H1 (cell line): Measurements from ENCODE around the gene RPS27. TPM values are rescaled to one million over a fixed set of nuclear protein-coding genes. Genes with fewer than 3 reads are reported as not detected.
"Not testable (repeated sequence)": the region's sequence is repeated elsewhere in the genome, so short reads cannot be mapped to it uniquely, and the experiment has no call there.

Experiments used
- CTCF ChIA-PET: fragments of 300-600 bp; sonication (Branson Sonifier 250); formaldehyde crosslinking; loops from one replicate; lab custom pipeline; 2021; ENCODE audit not compliant: partially characterized antibody; lab: Charles Lee
- POLR2A ChIA-PET: fragments of 300-600 bp; sonication (Branson Sonifier 250); formaldehyde crosslinking; loops from one replicate; lab custom pipeline; 2021; ENCODE audit warnings: inconsistent platforms; ENCODE audit not compliant: partially characterized antibody; lab: Charles Lee
- DNase-seq, 2 experiments: peaks; one replicate each; pipeline versions ENCODE4 v3.0.0 to v3.0.0-alpha.2; 2010 to 2022; ENCODE audit warnings: low spot score in 2 of 2, low read depth in 1 of 2, mixed read lengths in 1 of 2
- FAIRE-seq: peaks from 2 replicates; lab custom pipeline; 2011; peaks lifted over from hg19 to GRCh38; lab: Jason Lieb, UNC
- H2AFZ ChIP-seq: 2 replicates; pipeline ENCODE4 v1.8.1; 2012; ENCODE audit warnings: low read length, inconsistent platforms
- H2AK5ac ChIP-seq: 2 replicates; pipeline ENCODE4 v1.6.1; 2013; ENCODE audit warnings: low read depth, low read length
- H2BK120ac ChIP-seq: replicated peaks from 2 replicates; pipeline ENCODE3; 2013; ENCODE audit warnings: low read depth, low read length, inconsistent platforms
- H2BK12ac ChIP-seq: 2 replicates; pipeline ENCODE4 v1.6.1; 2013; ENCODE audit warnings: low read depth, low read length
- H2BK15ac ChIP-seq: 2 replicates; pipeline ENCODE4 v1.6.1; 2013; ENCODE audit warnings: low read length
- H2BK20ac ChIP-seq: 2 replicates; pipeline ENCODE4 v1.6.1; 2013; ENCODE audit warnings: low read length
- H2BK5ac ChIP-seq: 2 replicates; pipeline ENCODE4 v1.6.1; 2013; ENCODE audit warnings: low read depth, low read length
- H3K14ac ChIP-seq: 2 replicates; pipeline ENCODE4 v1.6.1; 2013; ENCODE audit warnings: inconsistent platforms; ENCODE audit not compliant: insufficient read length
- H3K18ac ChIP-seq: 2 replicates; pipeline ENCODE4 v1.6.1; 2013; ENCODE audit warnings: low read length; ENCODE audit errors: extremely low read depth
- H3K23ac ChIP-seq: 2 replicates; pipeline ENCODE4 v1.6.1; 2013; ENCODE audit warnings: inconsistent platforms; ENCODE audit not compliant: insufficient read length
- H3K23me2 ChIP-seq: 2 replicates; pipeline ENCODE4 v1.6.1; 2013; ENCODE audit warnings: low read depth, low read length
- H3K27ac ChIP-seq: 2 replicates; pipeline ENCODE4 v1.6.1; 2011; ENCODE audit warnings: low read depth, low read length, inconsistent platforms
- H3K27me3 ChIP-seq, 4 experiments: replicated peaks in 1 of 4; 1 replicate in 1 of 4; 2 replicates in 3 of 4; pipeline versions ENCODE4 v1.6.1 to v1.8.1; 2011 to 2013; ENCODE audit warnings: low read length in 3 of 4, mild to moderate bottlenecking in 3 of 4, inconsistent platforms in 2 of 4, mixed read lengths in 2 of 4, moderate library complexity in 1 of 4; ENCODE audit not compliant: control insufficient read depth in 3 of 4, insufficient read depth in 3 of 4; ENCODE audit errors: extremely low read depth in 1 of 4
- H3K36me3 ChIP-seq, 4 experiments: 2 replicates each; pipeline versions ENCODE4 v1.6.1 to v1.8.1; 2011 to 2013; ENCODE audit warnings: mild to moderate bottlenecking in 4 of 4, low read length in 3 of 4, moderate library complexity in 2 of 4, control low read depth in 1 of 4, inconsistent platforms in 1 of 4; ENCODE audit not compliant: insufficient read depth in 4 of 4, control insufficient read depth in 2 of 4
- H3K4ac ChIP-seq: replicated peaks from 2 replicates; pipeline ENCODE3; 2013; ENCODE audit warnings: low read length, low read depth, mixed read lengths, inconsistent platforms; ENCODE audit not compliant: insufficient read length
- H3K4me1 ChIP-seq, 4 experiments: replicated peaks in 1 of 4; 1 replicate in 1 of 4; 2 replicates in 3 of 4; pipeline versions ENCODE4 v1.6.1 to v1.8.1; 2011 to 2013; ENCODE audit warnings: low read length in 3 of 4, inconsistent platforms in 2 of 4, mixed read lengths in 1 of 4; ENCODE audit not compliant: insufficient read depth in 4 of 4, control insufficient read depth in 3 of 4
- H3K4me2 ChIP-seq, 2 experiments: 2 replicates each; pipeline versions ENCODE4 v1.6.1 to v1.8.1; 2011 to 2013; ENCODE audit warnings: low read depth in 2 of 2, low read length in 2 of 2, control low read depth in 1 of 2, inconsistent platforms in 1 of 2, mild to moderate bottlenecking in 1 of 2; ENCODE audit not compliant: insufficient read depth in 1 of 2
- H3K4me3 ChIP-seq, 4 experiments: fragments of 200-600, 300-600 bp in 1 of 4; sonication (generic), shearing (Covaris generic), sonication (Bioruptor Twin) in 1 of 4; 2 replicates each; pipeline versions ENCODE4 v1.5.1 to v1.8.1; 2011 to 2016; ENCODE audit warnings: low read length in 4 of 4, low read depth in 3 of 4, control low read depth in 2 of 4, inconsistent platforms in 2 of 4, mild to moderate bottlenecking in 2 of 4, mixed read lengths in 1 of 4, moderate library complexity in 1 of 4; ENCODE audit not compliant: insufficient read depth in 2 of 4; ENCODE audit errors: extremely low read depth in 1 of 4
- H3K56ac ChIP-seq: replicated peaks from 2 replicates; pipeline ENCODE3; 2013; ENCODE audit warnings: low read depth, mild to moderate bottlenecking, mixed read lengths, low read length, inconsistent platforms; ENCODE audit not compliant: insufficient read length
- H3K79me1 ChIP-seq: 2 replicates; pipeline ENCODE4 v1.6.1; 2013; ENCODE audit warnings: low read depth, low read length, control low read depth
- H3K79me2 ChIP-seq, 2 experiments: 2 replicates each; pipeline versions ENCODE4 v1.6.1 to v1.8.1; 2012 to 2013; ENCODE audit warnings: low read length in 2 of 2, mild to moderate bottlenecking in 2 of 2, inconsistent platforms in 1 of 2; ENCODE audit not compliant: insufficient read depth in 2 of 2, control insufficient read depth in 1 of 2
- H3K9ac ChIP-seq, 4 experiments: replicated peaks in 1 of 4; 1 replicate in 1 of 4; 2 replicates in 3 of 4; pipeline versions ENCODE4 v1.6.1 to v1.8.1; 2011 to 2013; ENCODE audit warnings: low read depth in 3 of 4, low read length in 3 of 4, control low read depth in 2 of 4, mild to moderate bottlenecking in 2 of 4, moderate library complexity in 2 of 4, inconsistent platforms in 1 of 4; ENCODE audit errors: extremely low read depth in 1 of 4
- H3K9me3 ChIP-seq, 2 experiments: 2 replicates each; pipeline versions ENCODE4 v1.6.1 to v1.8.1; 2012 to 2013; ENCODE audit warnings: mild to moderate bottlenecking in 2 of 2, moderate library complexity in 2 of 2, control low read depth in 1 of 2, inconsistent platforms in 1 of 2, low read depth in 1 of 2, low read length in 1 of 2, mixed read lengths in 1 of 2; ENCODE audit not compliant: insufficient read depth in 2 of 2
- H4K20me1 ChIP-seq, 2 experiments: replicated peaks in 1 of 2; 2 replicates each; pipeline versions ENCODE3 to v1.8.1; 2011 to 2013; ENCODE audit warnings: inconsistent platforms in 2 of 2, low read length in 2 of 2, mild to moderate bottlenecking in 1 of 2; ENCODE audit not compliant: insufficient read depth in 2 of 2, control insufficient read depth in 1 of 2
- H4K5ac ChIP-seq: 2 replicates; pipeline ENCODE4 v1.6.1; 2013; ENCODE audit warnings: low read length, low read depth, mixed read lengths, inconsistent platforms; ENCODE audit not compliant: insufficient read length
- H4K8ac ChIP-seq: 2 replicates; pipeline ENCODE4 v1.8.0; 2013; ENCODE audit warnings: mild to moderate bottlenecking, moderate library complexity, low read length, inconsistent platforms; ENCODE audit not compliant: insufficient read depth; ENCODE audit errors: extremely low read depth
- H4K91ac ChIP-seq: replicated peaks from 2 replicates; pipeline ENCODE3; 2013; ENCODE audit warnings: low read length, mixed read lengths, inconsistent platforms; ENCODE audit not compliant: insufficient read length
- WGBS, 2 experiments: shearing (Covaris generic) in 1 of 2; methylation state at CpG; one replicate each; pipeline versions ENCODE4 v1.1.6 to v1.1.7; 2013 to 2015; ENCODE audit warnings: low lambda C conversion rate in 2 of 2, mixed read lengths in 2 of 2, inconsistent platforms in 1 of 2, low coverage in 1 of 2, missing lambda C conversion rate in 1 of 2; ENCODE audit not compliant: insufficient replicate concordance in 2 of 2, insufficient coverage in 1 of 2, insufficient read length in 1 of 2; ENCODE audit errors: extremely low coverage in 1 of 2, missing lambda C conversion rate in 1 of 2; 5-methylcytosine and 5-hydroxymethylcytosine counted together
- polyA plus RNA-seq, 7 experiments: library from polyadenylated mRNA; depleted of rRNA in 3 of 7; stranded (reverse) in 5 of 7; unstranded in 2 of 7; fragments of >200 nt in 5 of 7; fragments of 200-250 nt in 2 of 7; gene quantifications; 1 replicate in 5 of 7; 2 replicates in 1 of 7; 4 replicates in 1 of 7; pipeline versions ENCODE4 v1.2.1 to v1.2.3, GENCODE V29; 2011 to 2013; ENCODE audit warnings: missing spikeins in 2 of 7, mixed read lengths in 2 of 7
- total RNA-seq: library from RNA; stranded (reverse); fragmentation: NEBNext Ultra II Directional; extraction: Animal tissue kit (Norgen Biotek cat#: 25700); gene quantifications from 2 replicates; pipeline ENCODE4 v1.2.1, GENCODE V29; 2021

RPS27 gene
- total and polyA plus RNA-seq, 2 of the 8 experiments (the other 6 are each of a cell fraction or from before 2014, with no cell fraction given): 1,810 to 3,155 TPM

- H3K18ac ChIP-seq, H2BK5ac ChIP-seq, H3K4me2 ChIP-seq, H2BK20ac ChIP-seq, H4K91ac ChIP-seq, H3K23ac ChIP-seq, H2BK12ac ChIP-seq, DNase-seq, H3K4me1 ChIP-seq, H3K14ac ChIP-seq, H2BK15ac ChIP-seq, H2BK120ac ChIP-seq, H3K79me2 ChIP-seq, H2AFZ ChIP-seq, H4K8ac ChIP-seq, H3K27ac ChIP-seq, H3K27me3 ChIP-seq, H3K9me3 ChIP-seq, H3K4me3 ChIP-seq, FAIRE-seq, H3K23me2 ChIP-seq, H3K79me1 ChIP-seq, H3K9ac ChIP-seq, CTCF ChIA-PET, H4K5ac ChIP-seq, H2AK5ac ChIP-seq, H3K56ac ChIP-seq, H4K20me1 ChIP-seq, H3K4ac ChIP-seq: not testable (repeated sequence)
- H3K36me3 ChIP-seq: peaks cover 11 to 36% (median 24%) of the 10 kb centered on the region in 4 experiments
- POLR2A ChIA-PET: interaction anchor here (1.1 kb wide), 1 partner anchor 30 kb away, joined by 5 read pairs; no protein-coding TSS in a partner anchor
- WGBS, 2 experiments: 98% methylated on average over 10 of the region's 10 CpGs; no CpG with 5 or more reads in 1 of the 2 experiments
These were observed 6.3 kb downstream of the RPS27 start for GRCh38 chr1:153996882-153997281.
